Measurements from ENCODE around the gene OBP2B. TPM values are rescaled to one million over a fixed set of nuclear protein-coding genes. Genes with fewer than 3 reads are reported as not detected.
A peak's percentile ranks its signal among the peaks of the same experiment; 100 is the strongest.
"Not testable (repeated sequence)": the region's sequence is repeated elsewhere in the genome, so short reads cannot be mapped to it uniquely, and the experiment has no call there.

OBP2B gene
- total RNA-seq, 1 experiment from 2014 or later: not detected

- Histone ChIP-seq H3K4me3 (ENCODE audit: insufficient read depth, low read depth, low read length) (no peak overlapping the region), H3K36me3 (replicated peaks; ENCODE audit: control insufficient read depth, insufficient read depth, low read length) (no peaks in the 10 kb centered on the region), H3K27me3 (ENCODE audit: control insufficient read depth, insufficient read depth, low read length) (peaks cover 4% of the 10 kb centered on the region)
- DNase-seq: no peak
Observed at GRCh38 chr9:133186736-133187135, 22.3 kb downstream of the OBP2B start.

DNA sequence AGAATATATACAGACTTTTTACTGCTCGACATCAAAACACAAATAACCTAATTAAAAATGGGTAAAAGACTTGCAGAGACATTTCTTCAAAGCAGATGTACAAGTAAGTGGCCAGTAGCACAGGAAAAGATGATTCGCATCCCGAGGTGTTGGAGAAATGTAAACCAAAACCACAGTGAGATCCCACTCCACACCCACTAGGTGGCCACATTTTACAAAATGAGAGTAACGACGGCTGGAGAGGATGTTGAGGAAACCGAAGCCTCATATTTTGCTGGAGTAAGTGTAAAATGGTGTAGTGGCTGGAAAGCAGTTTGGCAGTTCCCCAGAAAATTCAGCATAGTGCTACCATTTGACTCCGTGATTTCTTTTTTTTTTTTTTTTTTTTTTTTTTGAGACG, 24.1 kb downstream of the OBP2B start:
- DNase-seq: peak; percentile 64
- Histone ChIP-seq H3K27me3 (ENCODE audit: control insufficient read depth, insufficient read depth, low read length) (peaks cover 4% of the 10 kb centered on the region), H3K4me3 (ENCODE audit: insufficient read depth, low read depth, low read length) (no peak overlapping the region)

GRCh38 chr9:133182151-133182550, 26.9 kb downstream of the OBP2B start:
- Histone ChIP-seq H3K27me3 (ENCODE audit: control insufficient read depth, insufficient read depth, low read length) (peaks cover 2% of the 10 kb centered on the region), H3K36me3 (replicated peaks; ENCODE audit: control insufficient read depth, insufficient read depth, low read length) (no peaks in the 10 kb centered on the region), H3K4me3 (ENCODE audit: insufficient read depth, low read depth, low read length) (no peak overlapping the region)
- DNase-seq: no peak

More for the DNA sequence above, 24.1 kb downstream of the OBP2B start:
- no peaks in the 10 kb centered on the region for H3K36me3 ChIP-seq (replicated peaks; ENCODE audit: control insufficient read depth, insufficient read depth, low read length)

GRCh38 chr9:133181561-133181960, 27.5 kb downstream of the OBP2B start:
- no peaks in the 10 kb centered on the region for H3K36me3 ChIP-seq (replicated peaks; ENCODE audit: control insufficient read depth, insufficient read depth, low read length)
- H3K4me3 ChIP-seq (ENCODE audit: insufficient read depth, low read depth, low read length): no peak overlapping the region
- no peak for DNase-seq
- no peaks in the 10 kb centered on the region for H3K27me3 ChIP-seq (ENCODE audit: control insufficient read depth, insufficient read depth, low read length)

DNA sequence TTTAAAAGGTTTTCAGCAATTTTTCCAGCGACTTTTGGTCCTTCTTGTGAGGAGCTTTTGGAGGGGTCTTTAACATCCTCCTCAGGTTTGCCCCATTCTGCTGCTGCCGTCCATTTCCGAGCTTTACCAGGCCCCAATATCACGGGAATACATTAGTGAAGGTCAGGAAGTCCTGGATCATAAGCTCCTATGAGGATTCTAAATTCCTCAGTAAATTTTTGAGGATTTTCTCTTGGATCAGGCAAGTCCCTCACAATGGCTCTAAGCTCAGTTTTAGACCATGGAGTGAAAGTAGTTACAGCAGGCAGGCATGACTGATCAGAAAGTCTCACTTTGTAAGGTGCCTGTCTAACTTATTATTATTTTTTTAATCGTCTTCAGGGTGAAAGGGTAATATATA, 28.1 kb downstream of the OBP2B start:
- no peak overlapping the region for H3K4me3 ChIP-seq (ENCODE audit: insufficient read depth, low read depth, low read length)
- no peak for DNase-seq
- no peaks in the 10 kb centered on the region for H3K27me3 ChIP-seq (ENCODE audit: control insufficient read depth, insufficient read depth, low read length)
- H3K36me3 ChIP-seq (replicated peaks; ENCODE audit: control insufficient read depth, insufficient read depth, low read length): no peaks in the 10 kb centered on the region

- DNase-seq: no peak
- H3K36me3 ChIP-seq (replicated peaks; ENCODE audit: control insufficient read depth, insufficient read depth, low read length): no peaks in the 10 kb centered on the region
- H3K4me3 ChIP-seq (ENCODE audit: insufficient read depth, low read depth, low read length): no peak overlapping the region
- H3K27me3 ChIP-seq (ENCODE audit: control insufficient read depth, insufficient read depth, low read length): no peaks in the 10 kb centered on the region
Observed at GRCh38 chr9:133173056-133173455, 36.0 kb downstream of the OBP2B start.

DNA sequence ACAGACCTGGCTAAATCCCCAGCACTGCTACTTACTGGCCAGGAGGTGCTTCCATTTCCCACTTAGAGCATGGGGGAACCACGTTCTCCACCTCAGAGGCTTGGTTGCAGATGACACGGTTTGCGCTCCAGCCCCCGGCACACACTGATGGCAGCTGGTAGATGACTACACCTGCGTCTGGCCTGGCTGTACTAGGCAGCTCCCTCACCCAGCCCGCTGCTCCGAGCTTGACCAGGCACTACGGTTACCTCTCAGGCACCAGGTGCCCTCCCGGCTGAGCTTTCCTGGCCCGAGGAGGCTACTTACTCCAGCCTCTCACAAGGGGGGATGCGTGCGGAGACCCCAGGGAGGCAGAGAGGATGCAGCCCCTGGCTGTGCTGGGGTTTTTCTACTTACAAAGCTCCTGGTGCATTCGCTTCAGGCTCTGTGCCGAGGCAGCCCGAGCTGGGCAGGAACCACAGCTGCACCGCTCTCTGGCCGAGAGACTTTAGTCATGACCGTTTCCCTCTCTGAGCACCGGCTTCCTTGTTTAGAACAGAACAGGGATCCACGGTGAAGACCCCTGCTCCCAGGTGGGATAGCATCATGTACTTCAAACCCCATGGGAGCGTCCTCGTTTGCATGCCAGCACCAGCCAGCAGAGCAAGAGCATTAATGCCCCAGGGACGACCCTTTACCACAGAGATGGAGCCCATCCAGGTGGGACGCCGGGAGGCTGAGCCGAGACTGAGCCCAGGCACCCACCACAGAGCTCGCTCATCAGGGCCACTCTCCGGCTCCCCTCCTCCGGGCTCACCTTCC, 37.7 kb downstream of the OBP2B start:
- no peaks in the 10 kb centered on the region for H3K27me3 ChIP-seq (ENCODE audit: control insufficient read depth, insufficient read depth, low read length)
- DNase-seq: no peak
- no peak overlapping the region for H3K4me3 ChIP-seq (ENCODE audit: insufficient read depth, low read depth, low read length)
- H3K36me3 ChIP-seq (replicated peaks; ENCODE audit: control insufficient read depth, insufficient read depth, low read length): no peaks in the 10 kb centered on the region

DNA sequence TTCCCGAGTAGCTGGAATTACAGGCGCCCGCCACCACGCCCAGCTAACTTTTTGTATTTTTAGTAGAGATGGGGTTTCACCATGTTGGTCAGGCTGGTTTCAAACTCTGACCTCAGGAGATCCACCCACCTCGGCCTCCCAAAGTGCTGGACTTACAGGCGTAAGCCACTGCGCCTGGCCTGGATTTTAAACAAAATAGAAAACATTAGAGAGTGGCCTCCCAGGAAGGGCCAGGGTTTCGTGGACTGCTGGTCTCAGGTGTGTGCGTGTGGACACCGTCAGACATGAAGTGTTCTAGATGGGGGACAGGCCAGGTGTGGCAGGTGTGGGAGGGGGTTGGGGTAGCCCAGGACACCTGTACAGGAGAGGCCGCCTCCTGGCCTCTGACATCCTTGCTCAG, 38.3 kb downstream of the OBP2B start:
- Histone ChIP-seq H3K27me3 (ENCODE audit: control insufficient read depth, insufficient read depth, low read length) (no peaks in the 10 kb centered on the region), H3K4me3 (ENCODE audit: insufficient read depth, low read depth, low read length) (no peak overlapping the region), H3K36me3 (replicated peaks; ENCODE audit: control insufficient read depth, insufficient read depth, low read length) (no peaks in the 10 kb centered on the region)
- DNase-seq: no peak

- H3K27me3 ChIP-seq (ENCODE audit: control insufficient read depth, insufficient read depth, low read length); H3K36me3 ChIP-seq (replicated peaks; ENCODE audit: control insufficient read depth, insufficient read depth, low read length); H3K4me3 ChIP-seq (ENCODE audit: insufficient read depth, low read depth, low read length); DNase-seq: not testable (repeated sequence)
Observed at GRCh38 chr9:133169687-133170086, 39.4 kb downstream of the OBP2B start.

- Histone ChIP-seq H3K4me3 (ENCODE audit: insufficient read depth, low read depth, low read length) (no peak overlapping the region), H3K27me3 (ENCODE audit: control insufficient read depth, insufficient read depth, low read length) (peaks cover 3% of the 10 kb centered on the region), H3K36me3 (replicated peaks; ENCODE audit: control insufficient read depth, insufficient read depth, low read length) (no peaks in the 10 kb centered on the region)
- no peak for DNase-seq
Observed at GRCh38 chr9:133169102-133169501, 39.9 kb downstream of the OBP2B start.

- no peaks in the 10 kb centered on the region for H3K36me3 ChIP-seq (replicated peaks; ENCODE audit: control insufficient read depth, insufficient read depth, low read length)
- peaks cover 6% of the 10 kb centered on the region for H3K27me3 ChIP-seq (ENCODE audit: control insufficient read depth, insufficient read depth, low read length)
- H3K4me3 ChIP-seq (ENCODE audit: insufficient read depth, low read depth, low read length): no peak overlapping the region
- DNase-seq: peak; percentile 28
Observed at GRCh38 chr9:133168432-133168831, 40.6 kb downstream of the OBP2B start.

GRCh38 chr9:133167769-133168168, 41.3 kb downstream of the OBP2B start:
- no peaks in the 10 kb centered on the region for H3K36me3 ChIP-seq (replicated peaks; ENCODE audit: control insufficient read depth, insufficient read depth, low read length)
- peaks cover 12% of the 10 kb centered on the region for H3K27me3 ChIP-seq (ENCODE audit: control insufficient read depth, insufficient read depth, low read length)
- H3K4me3 ChIP-seq (ENCODE audit: insufficient read depth, low read depth, low read length): no peak overlapping the region
- DNase-seq: peak; percentile 15

DNA sequence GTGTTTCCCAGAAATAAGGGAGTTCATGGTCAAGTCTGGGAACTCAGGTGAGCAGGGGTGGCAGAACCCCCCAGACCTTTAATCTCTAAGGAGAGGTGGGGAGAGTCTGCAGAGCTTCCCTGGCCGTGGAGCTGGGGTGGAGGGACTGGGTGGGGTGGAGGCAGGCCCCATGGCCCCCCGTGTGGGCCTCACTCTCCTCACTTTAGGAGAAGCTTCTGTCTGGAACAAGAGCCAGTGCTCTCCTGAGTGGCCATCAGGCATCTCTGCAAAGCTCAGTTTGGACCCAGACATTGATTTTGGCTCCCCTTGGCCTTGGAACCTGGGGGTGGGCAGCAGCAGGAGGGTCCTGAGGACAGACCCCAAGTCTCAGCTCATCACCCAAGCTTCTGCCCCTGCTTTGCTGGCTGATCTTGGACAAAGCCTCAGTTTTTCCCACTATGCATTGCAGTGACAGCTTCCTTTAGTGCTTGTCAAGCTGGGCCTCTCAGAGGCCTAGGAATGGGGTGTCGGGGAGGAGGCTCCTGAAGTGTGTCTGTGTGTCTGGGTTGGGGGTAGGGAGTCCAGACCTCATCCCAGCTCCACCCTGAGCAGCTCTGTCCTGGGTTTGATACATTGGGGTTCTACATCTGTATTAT, 41.8 kb downstream of the OBP2B start:
- Histone ChIP-seq H3K36me3 (replicated peaks; ENCODE audit: control insufficient read depth, insufficient read depth, low read length) (no peaks in the 10 kb centered on the region), H3K27me3 (ENCODE audit: control insufficient read depth, insufficient read depth, low read length) (peaks cover 15% of the 10 kb centered on the region), H3K4me3 (ENCODE audit: insufficient read depth, low read depth, low read length) (no peak overlapping the region)
- peak; percentile 32 for DNase-seq

DNA sequence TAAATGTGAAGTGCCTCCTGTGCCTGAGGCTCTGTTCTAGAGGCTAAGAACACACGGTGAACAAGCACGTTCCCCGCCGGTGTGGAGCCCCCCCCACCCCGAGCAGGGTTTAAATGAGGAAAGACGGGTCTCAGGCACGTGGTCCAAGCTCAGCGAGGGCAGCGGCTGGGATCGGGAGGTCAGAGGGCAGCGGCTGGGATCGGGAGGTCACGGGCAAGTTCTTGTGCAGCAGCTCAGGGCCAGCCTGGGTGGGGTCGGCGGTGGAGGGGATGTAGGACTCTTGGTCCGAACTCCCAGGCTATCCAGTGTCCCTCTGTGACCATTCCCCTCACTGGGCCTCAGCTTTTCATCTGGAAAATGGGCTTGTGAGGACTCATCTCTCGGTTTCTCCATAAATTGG, 42.7 kb downstream of the OBP2B start:
- peaks cover 2% of the 10 kb centered on the region for H3K36me3 ChIP-seq (replicated peaks; ENCODE audit: control insufficient read depth, insufficient read depth, low read length)
- no peak overlapping the region for H3K4me3 ChIP-seq (ENCODE audit: insufficient read depth, low read depth, low read length)
- peak; percentile 29 for DNase-seq
- H3K27me3 ChIP-seq (ENCODE audit: control insufficient read depth, insufficient read depth, low read length): peaks cover 15% of the 10 kb centered on the region

GRCh38 chr9:133165452-133165730, 43.7 kb downstream of the OBP2B start:
- Histone ChIP-seq H3K36me3 (replicated peaks; ENCODE audit: control insufficient read depth, insufficient read depth, low read length) (peaks cover 4% of the 10 kb centered on the region), H3K27me3 (ENCODE audit: control insufficient read depth, insufficient read depth, low read length) (peaks cover 15% of the 10 kb centered on the region), H3K4me3 (ENCODE audit: insufficient read depth, low read depth, low read length) (no peak overlapping the region)
- no peak for DNase-seq

Measured in H7 (cell line).